ENCODE measurements around the gene STARD9.
"Not testable (repeated sequence)": the region's sequence is repeated elsewhere in the genome, so short reads cannot be mapped to it uniquely, and the experiment has no call there.

The STARD9 gene

DNA sequence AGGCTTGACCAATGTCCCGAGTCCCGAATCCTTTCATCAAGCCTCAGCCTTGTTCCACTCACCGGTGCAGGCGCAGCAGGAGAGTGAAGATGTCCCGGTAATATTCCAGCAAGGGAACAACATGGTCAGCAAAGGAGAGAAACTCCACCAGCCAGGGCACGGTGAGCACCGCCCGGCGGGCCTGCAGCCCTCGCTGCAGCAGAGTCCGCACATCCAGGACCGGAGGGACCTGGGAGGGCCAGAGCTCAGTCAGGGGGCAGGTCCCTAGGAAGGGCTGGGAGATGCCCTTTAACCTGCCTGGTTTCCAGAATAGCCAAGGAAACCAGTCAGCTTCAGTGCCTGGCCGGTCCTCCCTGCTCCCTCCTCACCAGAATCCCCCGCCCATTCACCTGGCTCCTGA is 155.1 kb downstream of the STARD9 start:
- DNase-seq = no peak

- DNase-seq = no peak
These were observed 156.1 kb downstream of the STARD9 start for GRCh38 chr15:42731461-42731860.

- no peak for DNase-seq
These were observed 156.9 kb downstream of the STARD9 start for GRCh38 chr15:42732095-42732827.

- DNase-seq = no peak
These were observed 157.6 kb downstream of the STARD9 start for GRCh38 chr15:42733027-42733426.

DNA sequence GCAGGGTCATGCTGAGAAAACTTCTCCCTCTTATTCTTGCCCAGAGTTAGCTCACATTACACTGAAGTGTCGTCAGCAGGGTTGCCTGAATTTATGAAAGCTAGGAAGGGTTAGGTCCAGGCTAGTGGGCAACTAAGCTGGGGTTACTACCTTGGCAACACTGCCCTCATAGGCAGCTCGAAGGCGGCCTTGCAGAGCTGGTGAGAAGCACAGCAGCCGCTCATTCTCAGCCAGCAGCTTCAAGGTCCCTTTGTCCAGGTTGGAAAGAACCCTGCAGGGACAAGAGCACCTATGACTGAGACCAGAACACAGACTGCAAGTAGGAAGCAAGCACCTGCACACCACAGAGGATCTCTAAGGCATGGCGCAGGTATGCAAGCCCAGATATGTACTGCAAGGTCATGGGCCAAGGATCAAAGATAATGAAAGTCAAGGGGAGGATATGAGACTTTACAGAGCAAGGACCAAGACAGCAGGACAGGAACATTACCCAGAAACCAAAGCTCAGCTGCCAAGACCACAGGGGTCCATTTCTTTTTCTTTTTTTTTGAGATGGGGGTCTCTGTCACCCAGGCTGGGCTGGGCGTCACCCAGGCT is 158.8 kb downstream of the STARD9 start:
- no peak for DNase-seq

DNA sequence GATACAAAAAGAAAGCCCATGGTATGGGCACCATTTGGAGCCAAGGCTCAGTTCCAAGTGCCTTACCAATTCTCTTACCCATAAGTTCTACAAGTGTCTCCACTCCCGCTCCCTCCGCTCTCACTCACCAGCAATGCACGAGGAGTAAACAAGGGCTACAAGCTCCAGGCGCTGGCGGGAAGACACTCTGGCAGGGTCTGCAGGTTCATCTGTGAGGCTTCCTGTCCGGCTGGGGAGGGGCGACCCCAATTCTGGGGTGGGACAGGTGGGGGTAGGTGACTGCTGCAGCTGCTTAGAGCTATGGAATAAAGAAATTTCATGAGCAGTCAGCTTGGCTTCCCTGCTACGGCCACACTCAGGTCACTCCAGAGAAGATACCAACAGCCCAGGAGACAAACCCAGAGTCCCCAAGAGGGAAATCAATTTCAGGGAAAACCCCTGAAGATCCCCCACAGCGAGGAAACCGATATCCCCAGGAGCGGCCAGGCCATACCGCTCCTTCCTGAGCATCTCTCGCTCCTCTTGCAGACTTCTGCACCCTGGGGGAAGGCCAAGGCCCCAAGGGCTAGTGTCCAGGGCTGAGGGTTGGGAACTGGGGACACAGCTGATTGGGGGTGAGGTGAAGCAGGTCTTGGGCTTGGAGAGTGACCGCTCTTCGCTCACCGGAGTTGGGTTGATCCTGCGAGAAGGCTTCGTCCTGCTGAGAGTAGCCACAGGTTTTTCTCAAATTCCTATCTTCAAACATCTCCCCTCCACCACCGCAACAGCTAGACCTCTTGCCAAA is 160.2 kb downstream of the STARD9 start:
- no peak for DNase-seq

GRCh38 chr15:42736178-42736792 is 160.9 kb downstream of the STARD9 start:
- no peak for DNase-seq

- peak; percentile 84 to 90 for DNase-seq
These were observed 161.6 kb downstream of the STARD9 start, which contains the start of gene CDAN1 for GRCh38 chr15:42736793-42737528. Gene CDAN1, minus strand, starts transcription at chr15:42737128. Its CDS starts 26 bp downstream, at chr15:42737102.

DNA sequence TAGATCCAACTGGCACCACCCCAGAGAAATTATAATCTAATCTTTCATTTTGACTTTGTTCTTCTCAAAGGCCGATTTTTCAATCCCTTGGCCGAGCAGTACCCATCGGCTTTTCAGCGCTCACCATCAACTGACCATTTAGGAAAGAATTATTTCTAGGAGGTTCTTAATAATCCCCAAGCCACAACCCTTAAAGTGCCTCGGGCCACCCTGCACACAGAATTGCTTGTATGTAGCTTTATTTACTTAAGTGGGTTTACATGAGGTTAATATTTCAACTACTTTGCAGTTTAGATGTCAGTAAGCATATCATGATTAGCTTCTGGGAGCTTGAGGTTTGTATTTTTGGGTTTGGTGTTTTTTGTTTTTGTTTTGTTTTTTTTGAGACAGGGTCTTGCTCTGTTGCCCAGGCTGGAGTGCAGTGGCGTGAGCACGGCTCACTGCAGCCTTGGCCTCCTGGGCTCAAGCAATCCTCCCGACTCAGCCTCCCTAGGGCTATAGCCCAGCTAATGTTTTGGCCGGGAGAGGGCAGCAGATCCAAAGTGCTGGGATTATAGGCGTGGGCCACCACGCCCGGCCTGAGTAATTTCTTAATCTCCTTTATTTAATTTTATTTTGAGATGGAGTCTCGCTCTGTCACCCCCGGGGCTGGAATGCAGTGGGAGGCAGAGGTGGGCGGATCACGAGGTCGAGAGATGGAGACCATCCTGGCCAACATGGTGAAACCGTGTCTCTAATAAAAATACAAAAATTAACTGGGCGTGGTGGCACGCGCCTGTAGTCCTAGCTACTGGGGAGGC is 162.3 kb downstream of the STARD9 start:
- DNase-seq = no peak

DNA sequence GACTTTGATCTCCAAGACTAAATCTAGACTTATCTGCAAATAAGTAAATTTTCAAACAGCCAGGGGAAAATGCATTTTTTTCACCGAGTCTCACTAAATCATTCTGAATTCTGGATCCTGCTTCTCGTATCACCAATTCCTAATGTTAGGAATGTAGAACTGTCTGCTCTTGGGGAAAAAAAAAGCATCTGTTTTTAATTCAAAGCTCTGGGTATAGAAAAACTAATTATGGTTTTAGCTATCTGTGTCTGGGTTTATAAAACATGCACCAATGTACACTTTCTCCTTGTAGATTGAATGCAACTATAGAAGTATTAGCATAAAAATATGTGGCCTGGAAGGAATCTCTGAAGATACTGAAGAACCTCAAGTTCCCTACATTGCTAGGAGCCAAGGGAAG is 166.3 kb downstream of the STARD9 start:
- no peak for DNase-seq

DNA sequence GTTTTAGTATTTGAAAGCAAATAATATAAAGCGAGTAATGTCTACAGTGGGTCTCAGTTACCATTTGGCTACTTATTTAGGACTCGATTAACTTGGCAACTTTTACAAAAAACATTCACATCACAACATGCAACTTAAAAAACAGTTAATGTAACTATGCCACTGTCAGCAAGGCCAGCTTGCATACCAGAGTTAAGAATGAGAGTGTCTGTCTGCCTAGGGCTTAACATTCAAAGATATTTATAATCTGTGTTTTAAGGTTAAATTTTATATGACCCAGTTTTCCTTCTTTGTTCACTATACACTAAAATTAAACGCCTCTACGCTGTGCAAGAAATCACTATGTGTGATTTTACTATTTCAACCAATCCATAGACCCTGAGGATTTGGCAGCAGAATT is 166.7 kb downstream of the STARD9 start:
- no peak for DNase-seq

- DNase-seq = no peak
These were observed 168.8 kb downstream of the STARD9 start for GRCh38 chr15:42744195-42744594.

- DNase-seq = no peak
These were observed 173.9 kb downstream of the STARD9 start for GRCh38 chr15:42749266-42749665.

DNA sequence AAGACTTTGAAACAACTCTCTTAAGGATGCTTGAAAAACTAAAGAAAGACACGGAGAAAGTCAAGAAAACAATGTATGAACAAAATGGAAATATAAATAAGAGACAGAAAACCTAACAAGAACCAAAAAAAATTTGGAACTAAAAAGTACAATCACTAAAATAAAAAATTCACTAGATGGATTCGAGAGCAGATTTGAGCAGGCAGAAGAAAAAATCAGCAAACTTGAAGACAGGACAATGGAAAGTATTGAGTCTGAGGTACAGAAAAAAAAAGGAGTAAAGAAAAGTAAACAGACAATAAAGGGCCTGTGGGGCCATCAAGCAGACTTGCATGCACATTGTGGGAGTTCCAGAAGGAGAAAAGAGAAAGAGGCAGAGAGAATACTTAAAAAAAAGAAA is 174.9 kb downstream of the STARD9 start:
- no peak for DNase-seq

GRCh38 chr15:42759093-42759492 is 183.7 kb downstream of the STARD9 start:
- DNase-seq = no peak

DNA sequence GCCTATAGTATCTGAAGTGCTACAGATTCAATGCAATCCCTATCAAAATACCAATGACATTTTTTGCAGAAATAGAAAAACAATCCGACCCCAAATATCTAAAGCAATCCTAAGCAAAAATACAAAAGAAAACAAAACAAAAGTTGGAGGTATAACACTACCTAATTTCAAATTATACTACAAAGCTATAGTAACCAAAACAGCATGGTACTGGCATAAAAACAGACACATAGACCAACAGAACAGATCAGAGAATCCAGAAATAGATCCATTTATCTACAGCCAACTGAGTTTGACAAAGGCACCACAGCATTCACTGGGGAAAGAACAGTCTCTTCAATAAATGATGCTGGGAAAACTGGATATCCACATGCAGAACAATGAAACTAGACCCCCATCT is 185.4 kb downstream of the STARD9 start:
- no peak for DNase-seq

DNA sequence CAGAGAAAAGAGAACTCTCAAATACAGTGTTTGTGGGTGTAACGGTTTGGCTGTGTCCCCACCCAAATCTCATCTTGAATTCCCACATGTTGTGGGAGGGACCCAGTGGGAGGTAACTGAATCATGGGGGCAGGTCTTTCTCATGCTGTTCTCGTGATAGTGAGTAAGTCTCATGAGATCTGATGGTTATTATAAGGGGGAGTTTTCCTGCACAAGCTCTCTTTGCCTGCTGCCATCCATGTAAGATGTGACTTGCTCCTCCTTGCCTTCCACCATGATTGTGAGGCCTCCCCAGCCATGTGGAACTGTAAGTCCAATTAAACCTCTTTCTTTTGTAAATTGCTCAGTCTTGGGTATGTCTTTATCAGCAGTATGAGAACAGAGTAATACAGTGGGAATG is 186.4 kb downstream of the STARD9 start:
- not testable (repeated sequence) for DNase-seq

DNA sequence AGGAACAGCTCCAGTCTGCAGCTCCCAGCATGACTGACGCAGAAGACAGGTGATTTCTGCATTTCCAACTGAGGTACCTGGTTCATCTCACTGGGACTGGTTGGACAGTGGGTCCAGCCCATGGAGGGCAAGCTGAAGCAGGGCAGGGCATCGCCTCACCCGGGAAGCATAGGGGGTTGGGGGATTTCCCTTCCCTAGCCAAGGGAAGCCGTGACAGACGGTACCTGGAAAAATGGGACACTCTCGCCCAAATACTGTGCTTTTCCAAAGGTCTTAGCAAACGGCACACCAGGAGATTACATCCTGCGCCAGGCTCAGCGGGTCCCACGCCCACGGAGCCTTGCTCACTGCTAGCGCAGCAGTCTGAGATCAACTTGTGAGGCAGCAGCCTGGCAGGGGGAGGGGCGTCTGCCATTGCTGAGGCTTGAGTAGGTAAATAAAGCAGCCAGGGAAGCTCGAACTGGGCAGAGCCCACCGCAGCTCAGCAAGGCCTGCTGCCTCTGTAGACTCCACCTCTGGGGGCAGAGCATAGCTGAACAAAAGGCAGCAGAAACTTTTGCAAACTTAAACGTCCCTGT is 188.8 kb downstream of the STARD9 start:
- DNase-seq = not testable (repeated sequence)

GRCh38 chr15:42766109-42766508 is 190.7 kb downstream of the STARD9 start:
- DNase-seq = not testable (repeated sequence)
